K562 (cell line): Measurements from ENCODE around the gene SH3BP4. TPM values are rescaled to one million over a fixed set of nuclear protein-coding genes. Genes with fewer than 3 reads are reported as not detected.

ENCODE experiments used
- ATAC-seq: fragments of 200-7000 bp; cut with Tn5 transposase; 3 replicates; pipeline ENCODE4 v1.9.1; 2020; ENCODE audit warnings: moderate library complexity
- BruUV-seq: library from RNA; stranded (reverse); fragments of 400-500 nt; replicated peaks from 2 replicates; lab custom pipeline; 2021; lab: Mats Ljungman, UMichigan
- CTCF ChIA-PET: fragments of 300-600 bp; formaldehyde crosslinking; extraction: SDS; loops from one replicate; lab custom pipeline; 2021; ENCODE audit warnings: low intra/inter-chr PET ratio; lab: Yijun Ruan, JAX
- POLR2A ChIA-PET: fragments of 300-600, 350-650 bp; sonication (Branson Sonifier 250); formaldehyde crosslinking; extraction: SDS; loops from one replicate; lab custom pipeline; 2021; ENCODE audit warnings: antibody characterized with exemption, inconsistent platforms; lab: Yijun Ruan, JAX
- DNase-seq, 4 experiments: peaks; one replicate each; pipeline versions ENCODE4 v3.0.0 to v3.0.0-alpha.2; 2011 to 2018; ENCODE audit warnings: low spot score in 3 of 4, mixed read lengths in 3 of 4; ENCODE audit errors: extremely low read depth in 1 of 4
- FAIRE-seq: peaks from 2 replicates; lab custom pipeline; 2011; peaks lifted over from hg19 to GRCh38; lab: Jason Lieb, UNC
- H2AFZ ChIP-seq: 2 replicates; pipeline ENCODE4 v1.6.0; 2011; ENCODE audit warnings: low read depth, low read length, control low read depth, inconsistent platforms
- H3K27ac ChIP-seq: fragments of 200-600 bp; 3 replicates; pipeline ENCODE4 v1.8.0; 2011; ENCODE audit warnings: low read depth, mild to moderate bottlenecking, control low read depth, inconsistent platforms, low read length, moderate library complexity, mixed read lengths; ENCODE audit errors: extremely low read depth
- H3K27me3 ChIP-seq, 2 experiments: fragments of 300-600 bp in 1 of 2; 2 replicates in 1 of 2; 3 replicates in 1 of 2; pipeline versions ENCODE4 v1.6.0 to v1.8.0; 2011; ENCODE audit warnings: inconsistent platforms in 2 of 2, low read length in 2 of 2, mild to moderate bottlenecking in 1 of 2, mixed read lengths in 1 of 2, moderate library complexity in 1 of 2; ENCODE audit not compliant: control insufficient read depth in 2 of 2, insufficient read depth in 2 of 2
- H3K36me3 ChIP-seq: fragments of 300-600 bp; 3 replicates; pipeline ENCODE4 v1.8.0; 2011; ENCODE audit warnings: mild to moderate bottlenecking, low read length, inconsistent platforms; ENCODE audit not compliant: control insufficient read depth, insufficient read depth
- H3K4me1 ChIP-seq, 2 experiments: fragments of 200-600 bp in 1 of 2; replicated peaks in 1 of 2; 2 replicates in 1 of 2; 3 replicates in 1 of 2; pipeline versions ENCODE4 v1.5.1 to v1.8.0; 2011; ENCODE audit warnings: inconsistent platforms in 2 of 2, low read length in 2 of 2, mild to moderate bottlenecking in 1 of 2, mixed read lengths in 1 of 2, moderate library complexity in 1 of 2; ENCODE audit not compliant: control insufficient read depth in 2 of 2, insufficient read depth in 2 of 2
- H3K4me2 ChIP-seq: 2 replicates; pipeline ENCODE4 v1.6.1; 2011; ENCODE audit warnings: low read length, control low read depth, inconsistent platforms, mixed read lengths; ENCODE audit not compliant: insufficient read depth
- H3K4me3 ChIP-seq: fragments of 200-600 bp; sonication (generic), shearing (Covaris generic); 2 replicates; pipeline ENCODE4 v1.5.1; 2016; ENCODE audit warnings: control low read depth, inconsistent platforms
- H3K79me2 ChIP-seq: fragments of 200-600 bp; 3 replicates; pipeline ENCODE4 v1.8.0; 2011; ENCODE audit warnings: low read length, inconsistent platforms; ENCODE audit not compliant: control insufficient read depth, insufficient read depth
- H3K9ac ChIP-seq, 2 experiments: 2 replicates each; pipeline versions ENCODE4 v1.6.0 to v1.6.1; 2011; ENCODE audit warnings: low read depth in 2 of 2, low read length in 2 of 2, control low read depth in 1 of 2, inconsistent platforms in 1 of 2, mild to moderate bottlenecking in 1 of 2, mixed read lengths in 1 of 2; ENCODE audit not compliant: insufficient read depth in 1 of 2
- H3K9me1 ChIP-seq: one replicate; pipeline ENCODE4 v1.6.0; 2011; ENCODE audit warnings: inconsistent platforms, mild to moderate bottlenecking, low read length, moderate library complexity; ENCODE audit not compliant: control insufficient read depth, insufficient read depth
- H3K9me3 ChIP-seq: replicated peaks from 2 replicates; pipeline ENCODE4 v1.5.1; 2011; ENCODE audit warnings: low read depth, low read length, inconsistent platforms; ENCODE audit not compliant: control insufficient read depth, insufficient read depth
- H4K20me1 ChIP-seq: replicated peaks from 2 replicates; pipeline ENCODE4 v1.6.1; 2011; ENCODE audit warnings: low read length, inconsistent platforms, mixed read lengths; ENCODE audit not compliant: control insufficient read depth, insufficient read depth
- ATF4 ChIP-seq: fragments of 450-650 bp; formaldehyde crosslinking; IDR thresholded peaks from 2 replicates; pipeline ENCODE4 v1.4.0; 2022; ENCODE audit warnings: mild to moderate bottlenecking, moderate library complexity
- CHD2 ChIP-seq: IDR thresholded peaks from 2 replicates; pipeline ENCODE4 v1.6.1; 2011; ENCODE audit warnings: low read depth, low read length
- CXXC5 ChIP-seq: fragments of 250-450 bp; sonication (Bioruptor Pico); IDR thresholded peaks from 2 replicates; pipeline ENCODE4 v1.8.0; 2022; ENCODE audit warnings: inconsistent platforms, mild to moderate bottlenecking, moderate library complexity
- IRF2 ChIP-seq: sonication (generic); formaldehyde crosslinking; IDR thresholded peaks from 2 replicates; pipeline ENCODE4 v1.8.1; 2022; ENCODE audit warnings: mild to moderate bottlenecking, missing genetic modification reagents
- JUND ChIP-seq, 2 experiments: IDR thresholded peaks; 2 replicates in 1 of 2; 3 replicates in 1 of 2; pipeline ENCODE4 v1.6.1; 2011; ENCODE audit warnings: borderline replicate concordance in 2 of 2, low read depth in 2 of 2, low read length in 2 of 2, improper control_type of control experiment in 1 of 2, missing biosample characterization in 1 of 2, missing genetic modification characterization in 1 of 2, missing genetic modification reagents in 1 of 2
- MECOM ChIP-seq: fragments of 250-450 bp; sonication (Bioruptor Pico); IDR thresholded peaks from 2 replicates; pipeline ENCODE4 v1.8.0; 2022; ENCODE audit warnings: inconsistent platforms
- SMARCA5 ChIP-seq: fragments of 450-650 bp; IDR thresholded peaks from 2 replicates; pipeline ENCODE4 v1.6.1; 2016
- ZBTB17 ChIP-seq: fragments of 450-650 bp; formaldehyde crosslinking; IDR thresholded peaks from 2 replicates; pipeline ENCODE4 v1.4.0; 2020; ENCODE audit warnings: mild to moderate bottlenecking
- ZBTB5 ChIP-seq: fragments of 450-650 bp; IDR thresholded peaks from 2 replicates; pipeline ENCODE4 v1.6.1; 2017; ENCODE audit warnings: antibody characterized with exemption
- ZNF766 ChIP-seq: fragments of 200-800 bp; sonication (Bioruptor generic); conservative IDR thresholded peaks from 2 replicates; pipeline ENCODE4 v1.6.1; 2016; ENCODE audit warnings: missing genetic modification characterization, missing compliant biosample characterization
- ZNF830 ChIP-seq: fragments of 250-450 bp; sonication (Bioruptor Pico); IDR thresholded peaks from 2 replicates; pipeline ENCODE4 v1.5.0; 2021; ENCODE audit warnings: mild to moderate bottlenecking
- WGBS: fragments of 100-300 bp; shearing (Covaris generic); methylation state at CpG from one replicate; pipeline ENCODE4 v1.1.6; 2016; ENCODE audit warnings: low coverage, mixed read lengths; ENCODE audit not compliant: insufficient coverage; ENCODE audit errors: missing lambda C conversion rate; 5-methylcytosine and 5-hydroxymethylcytosine counted together
- in situ Hi-C: fragments of 300-500 bp; cut with MboI; formaldehyde crosslinking; loops from 4 replicates; pipeline ENCODE4 v1.15.0; 2018; ENCODE audit warnings: inconsistent platforms, mixed read lengths
- intact Hi-C: fragments of 100-400 bp; cut with micrococcal nuclease; formaldehyde crosslinking; loops from 2 replicates; pipeline ENCODE4 v1.14.2; 2022
- polyA plus RNA-seq, 8 experiments: library from polyadenylated mRNA; depleted of rRNA in 4 of 8; stranded (reverse) in 5 of 8; unstranded in 3 of 8; fragments of >200 nt; fragmentation: Nextera tagmentation in 2 of 8; fragmentation: Illumina TruSeq in 1 of 8; extraction: Ambion mirVana in 2 of 8; extraction: Trizol in 1 of 8; gene quantifications; 2 replicates each; pipeline versions ENCODE4 v1.2.1 to v1.2.3, GENCODE V29; 2011 to 2014; ENCODE audit warnings: inconsistent platforms in 1 of 8, missing spikeins in 1 of 8
- total RNA-seq, 7 experiments: library from RNA; depleted of rRNA in 6 of 7; stranded (reverse); fragments of >200 nt in 6 of 7; fragmentation: Illumina TruSeq in 2 of 7; extraction: Trizol in 2 of 7; gene quantifications; 2 replicates each; pipeline versions ENCODE4 v1.2.1 to v1.2.3, GENCODE V29; 2011 to 2021; ENCODE audit warnings: low replicate concordance in 1 of 7
- TF ChIP-seq, protein P1 (sequence below): fragments of 450-650 bp; IDR thresholded peaks from 2 replicates; pipeline ENCODE4 v1.6.1; 2018; ENCODE audit not compliant: partially characterized antibody
- TF ChIP-seq, protein P2 (sequence below): sonication (generic); formaldehyde crosslinking; IDR thresholded peaks from 2 replicates; pipeline ENCODE4 v1.8.0; 2022; ENCODE audit warnings: mild to moderate bottlenecking, missing genetic modification reagents
- TF ChIP-seq, protein P3 (sequence below): fragments of 250-450 bp; sonication (Bioruptor Pico); IDR thresholded peaks from 2 replicates; pipeline ENCODE4 v1.8.0; 2021; ENCODE audit warnings: moderate library complexity, mild to moderate bottlenecking, inconsistent platforms

The SH3BP4 gene
- total and polyA plus RNA-seq, 9 of the 15 experiments (the other 6 are each of a cell fraction or from before 2014, with no cell fraction given) = 0.03 to 0.28 (median 0.27) TPM; not detected in 6

DNA sequence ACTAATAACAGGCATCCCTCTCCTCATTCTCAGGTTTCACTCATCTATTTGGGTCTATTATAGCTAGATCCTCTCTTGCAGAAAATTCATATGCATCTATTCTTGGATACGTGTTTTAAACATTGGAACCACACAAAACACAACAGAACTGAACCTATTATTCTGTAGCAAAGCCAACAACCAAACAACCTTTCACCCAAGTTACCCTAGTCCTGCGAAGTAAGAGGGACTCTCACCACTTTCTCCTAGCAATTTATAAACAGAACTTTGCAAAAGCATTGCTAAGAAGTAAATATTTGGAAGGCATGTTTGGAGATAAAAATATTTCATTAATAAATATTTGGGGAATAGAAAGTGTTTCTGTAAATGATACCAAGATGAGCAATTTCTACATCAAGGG is 20.4 kb upstream of the SH3BP4 start:
- Histone ChIP-seq H3K4me1 (no peaks in the 10 kb centered on the region), H3K9me3 (no peaks in the 10 kb centered on the region), H3K9ac (no peak overlapping the region), H3K27ac (no peak overlapping the region), H3K4me3 (no peak overlapping the region), H3K36me3 (no peaks in the 10 kb centered on the region), H3K79me2 (no peaks in the 10 kb centered on the region), H3K27me3 (peaks cover 0 to 23% of the 10 kb centered on the region in 2 experiments; a peak in 2 of 5 replicates), H3K9me1 (no peaks in the 10 kb centered on the region), H3K4me2 (no peak overlapping the region), H4K20me1 (no peaks in the 10 kb centered on the region), H2AFZ (no peak overlapping the region)
- DNase-seq = no peak
- FAIRE-seq = no peak
- BruUV-seq = no TSS peak
- ChIA-PET CTCF (no interaction called here), POLR2A (no interaction called here)
- ATAC-seq = no peak
- intact Hi-C loops (no loop called here), in situ Hi-C loops (no loop called here)
- 0% methylated on average over 2 of the region's 2 CpGs for WGBS
- TF ChIP-seq ZBTB5 (no peak), JUND (IDR thresholded peaks at IDR 0.05; ENCODE audit: borderline replicate concordance, low read depth, low read length) (no peak), JUND (tag; IDR thresholded peaks at IDR 0.05; ENCODE audit: borderline replicate concordance, low read depth, low read length) (no peak), CHD2 (no peak), ZBTB17 (CRISPR knock-in tag) (no peak), SMARCA5 (no peak), ATF4 (no peak), CXXC5 (no peak), ZNF830 (CRISPR knock-in tag) (no peak), IRF2 (no peak), ZNF766 (CRISPR knock-in tag) (no peak), MECOM (no peak)
- TF ChIP-seq, protein P1, sequence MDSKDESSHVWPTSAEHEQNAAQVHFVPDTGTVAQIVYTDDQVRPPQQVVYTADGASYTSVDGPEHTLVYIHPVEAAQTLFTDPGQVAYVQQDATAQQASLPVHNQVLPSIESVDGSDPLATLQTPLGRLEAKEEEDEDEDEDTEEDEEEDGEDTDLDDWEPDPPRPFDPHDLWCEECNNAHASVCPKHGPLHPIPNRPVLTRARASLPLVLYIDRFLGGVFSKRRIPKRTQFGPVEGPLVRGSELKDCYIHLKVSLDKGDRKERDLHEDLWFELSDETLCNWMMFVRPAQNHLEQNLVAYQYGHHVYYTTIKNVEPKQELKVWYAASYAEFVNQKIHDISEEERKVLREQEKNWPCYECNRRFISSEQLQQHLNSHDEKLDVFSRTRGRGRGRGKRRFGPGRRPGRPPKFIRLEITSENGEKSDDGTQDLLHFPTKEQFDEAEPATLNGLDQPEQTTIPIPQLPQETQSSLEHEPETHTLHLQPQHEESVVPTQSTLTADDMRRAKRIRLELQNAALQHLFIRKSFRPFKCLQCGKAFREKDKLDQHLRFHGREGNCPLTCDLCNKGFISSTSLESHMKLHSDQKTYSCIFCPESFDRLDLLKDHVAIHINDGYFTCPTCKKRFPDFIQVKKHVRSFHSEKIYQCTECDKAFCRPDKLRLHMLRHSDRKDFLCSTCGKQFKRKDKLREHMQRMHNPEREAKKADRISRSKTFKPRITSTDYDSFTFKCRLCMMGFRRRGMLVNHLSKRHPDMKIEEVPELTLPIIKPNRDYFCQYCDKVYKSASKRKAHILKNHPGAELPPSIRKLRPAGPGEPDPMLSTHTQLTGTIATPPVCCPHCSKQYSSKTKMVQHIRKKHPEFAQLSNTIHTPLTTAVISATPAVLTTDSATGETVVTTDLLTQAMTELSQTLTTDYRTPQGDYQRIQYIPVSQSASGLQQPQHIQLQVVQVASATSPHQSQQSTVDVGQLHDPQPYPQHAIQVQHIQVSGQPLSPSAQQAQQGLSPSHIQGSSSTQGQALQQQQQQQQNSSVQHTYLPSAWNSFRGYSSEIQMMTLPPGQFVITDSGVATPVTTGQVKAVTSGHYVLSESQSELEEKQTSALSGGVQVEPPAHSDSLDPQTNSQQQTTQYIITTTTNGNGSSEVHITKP = no peak
- TF ChIP-seq, protein P2, sequence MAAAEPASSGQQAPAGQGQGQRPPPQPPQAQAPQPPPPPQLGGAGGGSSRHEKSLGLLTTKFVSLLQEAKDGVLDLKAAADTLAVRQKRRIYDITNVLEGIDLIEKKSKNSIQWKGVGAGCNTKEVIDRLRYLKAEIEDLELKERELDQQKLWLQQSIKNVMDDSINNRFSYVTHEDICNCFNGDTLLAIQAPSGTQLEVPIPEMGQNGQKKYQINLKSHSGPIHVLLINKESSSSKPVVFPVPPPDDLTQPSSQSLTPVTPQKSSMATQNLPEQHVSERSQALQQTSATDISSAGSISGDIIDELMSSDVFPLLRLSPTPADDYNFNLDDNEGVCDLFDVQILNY (CRISPR knock-in tag) = no peak
- TF ChIP-seq, protein P3, sequence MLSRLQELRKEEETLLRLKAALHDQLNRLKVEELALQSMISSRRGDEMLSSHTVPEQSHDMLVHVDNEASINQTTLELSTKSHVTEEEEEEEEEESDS (CRISPR knock-in tag) = no peak
